ENCODE results near the gene ZP2.
"Not testable (repeated sequence)": the region's sequence is repeated elsewhere in the genome, so short reads cannot be mapped to it uniquely, and the experiment has no call there.

ZP2 gene

GRCh38 chr16:21172650-21173049, 38.7 kb downstream of the ZP2 start:
- Mint-ChIP-seq H3K27me3 (no peaks in the 10 kb centered on the region), H3K4me1 (ENCODE audit: low read depth) (no peaks in the 10 kb centered on the region), H3K36me3 (ENCODE audit: low read depth) (peaks cover 69% of the 10 kb centered on the region), H3K9me3 (no peaks in the 10 kb centered on the region), H3K4me3 (no peak overlapping the region), H3K27ac (no peak overlapping the region)
- no peak for DNase-seq

GRCh38 chr16:21170116-21170515, 41.3 kb downstream of the ZP2 start:
- not testable (repeated sequence) for H3K27ac Mint-ChIP-seq; H3K4me3 Mint-ChIP-seq; H3K27me3 Mint-ChIP-seq; DNase-seq; H3K9me3 Mint-ChIP-seq; H3K4me1 Mint-ChIP-seq (ENCODE audit: low read depth)
- H3K36me3 Mint-ChIP-seq (ENCODE audit: low read depth) = peaks cover 67% of the 10 kb centered on the region

GRCh38 chr16:21169249-21169981, 42.0 kb downstream of the ZP2 start:
- H3K27me3 Mint-ChIP-seq = no peaks in the 10 kb centered on the region
- H3K9me3 Mint-ChIP-seq = no peaks in the 10 kb centered on the region
- DNase-seq = no peak
- peaks cover 65% of the 10 kb centered on the region for H3K36me3 Mint-ChIP-seq (ENCODE audit: low read depth)
- H3K4me3 Mint-ChIP-seq = no peak overlapping the region
- no peak overlapping the region for H3K27ac Mint-ChIP-seq
- H3K4me1 Mint-ChIP-seq (ENCODE audit: low read depth) = no peaks in the 10 kb centered on the region

- no peak overlapping the region for H3K4me3 Mint-ChIP-seq
Measured at GRCh38 chr16:21167929-21168602, 43.3 kb downstream of the ZP2 start.

GRCh38 chr16:21167360-21167759, 44.0 kb downstream of the ZP2 start:
- Mint-ChIP-seq H3K27me3 (no peaks in the 10 kb centered on the region), H3K4me3 (no peak overlapping the region), H3K9me3 (no peaks in the 10 kb centered on the region), H3K4me1 (ENCODE audit: low read depth) (peaks cover 4% of the 10 kb centered on the region), H3K27ac (no peak overlapping the region), H3K36me3 (ENCODE audit: low read depth) (peaks cover 60% of the 10 kb centered on the region)
- DNase-seq = no peak

More at GRCh38 chr16:21167929-21168602, 43.3 kb downstream of the ZP2 start:
- no peak overlapping the region for H3K27ac Mint-ChIP-seq
- H3K27me3 Mint-ChIP-seq = no peaks in the 10 kb centered on the region
- peaks cover 61% of the 10 kb centered on the region for H3K36me3 Mint-ChIP-seq (ENCODE audit: low read depth)
- DNase-seq = no peak
- no peaks in the 10 kb centered on the region for H3K9me3 Mint-ChIP-seq
- H3K4me1 Mint-ChIP-seq (ENCODE audit: low read depth) = no peaks in the 10 kb centered on the region

- no peak overlapping the region for H3K4me3 Mint-ChIP-seq
- no peak overlapping the region for H3K27ac Mint-ChIP-seq
- H3K9me3 Mint-ChIP-seq = no peaks in the 10 kb centered on the region
- H3K27me3 Mint-ChIP-seq = no peaks in the 10 kb centered on the region
- peaks cover 7% of the 10 kb centered on the region for H3K4me1 Mint-ChIP-seq (ENCODE audit: low read depth)
- peaks cover 59% of the 10 kb centered on the region for H3K36me3 Mint-ChIP-seq (ENCODE audit: low read depth)
- no peak for DNase-seq
Measured at GRCh38 chr16:21166561-21166961, 44.8 kb downstream of the ZP2 start.

GRCh38 chr16:21164521-21165168, 46.7 kb downstream of the ZP2 start:
- Mint-ChIP-seq H3K27me3 (no peaks in the 10 kb centered on the region), H3K9me3 (no peaks in the 10 kb centered on the region), H3K4me3 (no peak overlapping the region), H3K27ac (no peak overlapping the region), H3K36me3 (ENCODE audit: low read depth) (peaks cover 46% of the 10 kb centered on the region), H3K4me1 (ENCODE audit: low read depth) (peaks cover 13% of the 10 kb centered on the region)
- no peak for DNase-seq

GRCh38 chr16:21163576-21163975, 47.8 kb downstream of the ZP2 start:
- no peak overlapping the region for H3K27ac Mint-ChIP-seq
- H3K36me3 Mint-ChIP-seq (ENCODE audit: low read depth) = peaks cover 42% of the 10 kb centered on the region
- H3K9me3 Mint-ChIP-seq = no peaks in the 10 kb centered on the region
- no peaks in the 10 kb centered on the region for H3K27me3 Mint-ChIP-seq
- peaks cover 22% of the 10 kb centered on the region for H3K4me1 Mint-ChIP-seq (ENCODE audit: low read depth)
- no peak for DNase-seq
- H3K4me3 Mint-ChIP-seq = no peak overlapping the region

- no peak for DNase-seq
- peaks cover 42% of the 10 kb centered on the region for H3K36me3 Mint-ChIP-seq (ENCODE audit: low read depth)
- no peaks in the 10 kb centered on the region for H3K9me3 Mint-ChIP-seq
- H3K4me1 Mint-ChIP-seq (ENCODE audit: low read depth) = peaks cover 29% of the 10 kb centered on the region
- no peak overlapping the region for H3K4me3 Mint-ChIP-seq
- peak overlapping the region; percentile 34 for H3K27ac Mint-ChIP-seq
- no peaks in the 10 kb centered on the region for H3K27me3 Mint-ChIP-seq
Measured at GRCh38 chr16:21162661-21163151, 48.7 kb downstream of the ZP2 start.

- no peaks in the 10 kb centered on the region for H3K9me3 Mint-ChIP-seq
- peaks cover 32% of the 10 kb centered on the region for H3K4me1 Mint-ChIP-seq (ENCODE audit: low read depth)
- H3K27me3 Mint-ChIP-seq = no peaks in the 10 kb centered on the region
- DNase-seq = no peak
- H3K36me3 Mint-ChIP-seq (ENCODE audit: low read depth) = peaks cover 33% of the 10 kb centered on the region
- no peak overlapping the region for H3K27ac Mint-ChIP-seq
- H3K4me3 Mint-ChIP-seq = no peak overlapping the region
Measured at GRCh38 chr16:21161211-21161610, 50.2 kb downstream of the ZP2 start.

GRCh38 chr16:21160276-21160675, 51.1 kb downstream of the ZP2 start:
- peaks cover 32% of the 10 kb centered on the region for H3K4me1 Mint-ChIP-seq (ENCODE audit: low read depth)
- peaks cover 30% of the 10 kb centered on the region for H3K36me3 Mint-ChIP-seq (ENCODE audit: low read depth)
- H3K9me3 Mint-ChIP-seq = no peaks in the 10 kb centered on the region
- no peak for DNase-seq
- H3K27me3 Mint-ChIP-seq = no peaks in the 10 kb centered on the region
- H3K27ac Mint-ChIP-seq = no peak overlapping the region
- no peak overlapping the region for H3K4me3 Mint-ChIP-seq

- Mint-ChIP-seq H3K27me3 (no peaks in the 10 kb centered on the region), H3K4me3 (peak overlapping the region; percentile 84), H3K27ac (peak overlapping the region; percentile 67), H3K4me1 (ENCODE audit: low read depth) (peaks cover 32% of the 10 kb centered on the region), H3K9me3 (no peaks in the 10 kb centered on the region), H3K36me3 (ENCODE audit: low read depth) (peaks cover 24% of the 10 kb centered on the region)
- peak; percentile 49 for DNase-seq
Measured at GRCh38 chr16:21159281-21159951, 52.0 kb downstream of the ZP2 start.

- peak within 1 kb of the TSS; percentile 84 for H3K4me3 Mint-ChIP-seq
- no peaks in the 10 kb centered on the region for H3K9me3 Mint-ChIP-seq
- DNase-seq = peak; percentile 88
- H3K27ac Mint-ChIP-seq = peak within 1 kb of the TSS; percentile 67
- H3K27me3 Mint-ChIP-seq = no peaks in the 10 kb centered on the region
- H3K36me3 Mint-ChIP-seq (ENCODE audit: low read depth) = peaks cover 19% of the 10 kb centered on the region
- peaks cover 32% of the 10 kb centered on the region for H3K4me1 Mint-ChIP-seq (ENCODE audit: low read depth)
Measured at GRCh38 chr16:21158208-21159110, 52.9 kb downstream of the ZP2 start, which contains the start of gene LDAF1. Gene LDAF1, plus strand, starts transcription at chr16:21158674. Its CDS starts 2,509 bp downstream, at chr16:21161183.

All from activated T-cell treated with anti-CD3 and anti-CD28 coated beads, Interleukin-2, amount 50 U/mL, for 24 hours (primary cell).